Measurements from ENCODE around the gene TMEM255B.

- no peak for TF ChIP-seq CTCF (IDR thresholded peaks at IDR 0.05; ENCODE audit: extremely low read depth in 1 of 2, insufficient read depth in 1 of 2, low read depth in 1 of 2, low read length in 2 of 2)
- no peak for TF ChIP-seq FOS (IDR thresholded peaks at IDR 0.05; ENCODE audit: borderline replicate concordance, insufficient read depth, low read length)
- no peak for TF ChIP-seq POLR2A (IDR thresholded peaks at IDR 0.05; ENCODE audit: low read depth, low read length)
- no peak for TF ChIP-seq MYC (IDR thresholded peaks at IDR 0.05; ENCODE audit: low read depth, low read length)
- TF ChIP-seq POLR2AphosphoS5 (IDR thresholded peaks at IDR 0.05; ENCODE audit: insufficient read depth, low read depth, low read length), result no peak
- TF ChIP-seq EZH2 (IDR thresholded peaks at IDR 0.05; ENCODE audit: borderline replicate concordance, low read depth, low read length, severe bottlenecking), result no peak
- no peak for TF ChIP-seq JUN (IDR thresholded peaks at IDR 0.05; ENCODE audit: borderline replicate concordance, insufficient read depth, insufficient read length, low read depth)
- no peak for TF ChIP-seq MAX (IDR thresholded peaks at IDR 0.05; ENCODE audit: insufficient read depth, insufficient read length)
- no peak for TF ChIP-seq GATA2 (IDR thresholded peaks at IDR 0.05; ENCODE audit: insufficient read depth, insufficient read length, low read depth, low read length)
These were observed 49.2 kb downstream of the TMEM255B start for GRCh38 chr13:113808058-113808834.
